Measurements from ENCODE around the gene DCAF12L1. TPM values are rescaled to one million over a fixed set of nuclear protein-coding genes. Genes with fewer than 3 reads are reported as not detected.

Gene DCAF12L1
- total and polyA plus RNA-seq, 7 experiments from 2014 or later, result not detected

- Histone ChIP-seq H3K4me3 (ENCODE audit: low read length) (no peak overlapping the region), H3K9me3 (ENCODE audit: control insufficient read depth in 2 of 3, low read length in 3 of 3) (no peaks in the 10 kb centered on the region), H3K27me3 (ENCODE audit: control insufficient read depth in 2 of 2, insufficient read depth in 2 of 2, low read length in 2 of 2) (no peaks in the 10 kb centered on the region), H3K27ac (ENCODE audit: low read depth, low read length) (no peak overlapping the region), H3K4me1 (ENCODE audit: control insufficient read depth in 2 of 2, insufficient read depth in 2 of 2, low read length in 2 of 2) (no peaks in the 10 kb centered on the region), H3K36me3 (ENCODE audit: control insufficient read depth in 2 of 3, insufficient read depth in 3 of 3, low read length in 3 of 3) (no peaks in the 10 kb centered on the region)
- CTCF ChIA-PET, result no interaction called here
- POLR2A ChIA-PET, result no interaction called here
- Mint-ChIP-seq H3K27ac (no peak overlapping the region), H3K4me3 (no peak overlapping the region), H3K9me3 (peaks cover 0 to 4% (median 0%) of the 10 kb centered on the region in 11 donors), H3K4me1 (no peaks in the 10 kb centered on the region), H3K27me3 (no peaks in the 10 kb centered on the region), H3K36me3 (no peaks in the 10 kb centered on the region)
- DNase-seq (no peak), ATAC-seq (no peak)
- intact Hi-C loops (cut with micrococcal nuclease), result no loop called here
Measured at GRCh38 chrX:126509923-126510322, 42.7 kb downstream of the DCAF12L1 start.
